ENCODE data around the gene RAB35.

Gene RAB35

GRCh38 chr12:120056739-120057138, 59.8 kb downstream of the RAB35 start:
- Mint-ChIP-seq H3K4me3 (no peak overlapping the region), H3K36me3 (ENCODE audit: low read depth) (peaks cover 5% of the 10 kb centered on the region), H3K27me3 (ENCODE audit: low read depth, poor library complexity) (peaks cover 6% of the 10 kb centered on the region), H3K9me3 (peaks cover 6% of the 10 kb centered on the region), H3K27ac (no peak overlapping the region), H3K4me1 (peaks cover 20% of the 10 kb centered on the region)
- no peak for DNase-seq
- TF ChIP-seq, protein P1, sequence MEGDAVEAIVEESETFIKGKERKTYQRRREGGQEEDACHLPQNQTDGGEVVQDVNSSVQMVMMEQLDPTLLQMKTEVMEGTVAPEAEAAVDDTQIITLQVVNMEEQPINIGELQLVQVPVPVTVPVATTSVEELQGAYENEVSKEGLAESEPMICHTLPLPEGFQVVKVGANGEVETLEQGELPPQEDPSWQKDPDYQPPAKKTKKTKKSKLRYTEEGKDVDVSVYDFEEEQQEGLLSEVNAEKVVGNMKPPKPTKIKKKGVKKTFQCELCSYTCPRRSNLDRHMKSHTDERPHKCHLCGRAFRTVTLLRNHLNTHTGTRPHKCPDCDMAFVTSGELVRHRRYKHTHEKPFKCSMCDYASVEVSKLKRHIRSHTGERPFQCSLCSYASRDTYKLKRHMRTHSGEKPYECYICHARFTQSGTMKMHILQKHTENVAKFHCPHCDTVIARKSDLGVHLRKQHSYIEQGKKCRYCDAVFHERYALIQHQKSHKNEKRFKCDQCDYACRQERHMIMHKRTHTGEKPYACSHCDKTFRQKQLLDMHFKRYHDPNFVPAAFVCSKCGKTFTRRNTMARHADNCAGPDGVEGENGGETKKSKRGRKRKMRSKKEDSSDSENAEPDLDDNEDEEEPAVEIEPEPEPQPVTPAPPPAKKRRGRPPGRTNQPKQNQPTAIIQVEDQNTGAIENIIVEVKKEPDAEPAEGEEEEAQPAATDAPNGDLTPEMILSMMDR (IDR thresholded peaks at IDR 0.05), result no peak

- H3K27me3 Mint-ChIP-seq (ENCODE audit: low read depth, poor library complexity), result peaks cover 5% of the 10 kb centered on the region
- TF ChIP-seq, protein P1 (IDR thresholded peaks at IDR 0.05), result no peak
- H3K27ac Mint-ChIP-seq, result no peak overlapping the region
- peaks cover 5% of the 10 kb centered on the region for H3K36me3 Mint-ChIP-seq (ENCODE audit: low read depth)
- H3K4me3 Mint-ChIP-seq, result no peak overlapping the region
- H3K9me3 Mint-ChIP-seq, result peaks cover 10% of the 10 kb centered on the region
- no peak for DNase-seq
- peaks cover 6% of the 10 kb centered on the region for H3K4me1 Mint-ChIP-seq
These were observed 61.1 kb downstream of the RAB35 start for GRCh38 chr12:120055231-120056000.

- Mint-ChIP-seq H3K36me3 (ENCODE audit: low read depth) (peaks cover 5% of the 10 kb centered on the region), H3K4me1 (no peaks in the 10 kb centered on the region), H3K9me3 (peaks cover 10% of the 10 kb centered on the region), H3K4me3 (no peak overlapping the region), H3K27ac (no peak overlapping the region), H3K27me3 (ENCODE audit: low read depth, poor library complexity) (peaks cover 8% of the 10 kb centered on the region)
- DNase-seq, result no peak
- TF ChIP-seq, protein P1 (IDR thresholded peaks at IDR 0.05), result no peak
These were observed 62.3 kb downstream of the RAB35 start for GRCh38 chr12:120054293-120054692.

GRCh38 chr12:120051535-120051934, 65.0 kb downstream of the RAB35 start:
- no peak overlapping the region for H3K27ac Mint-ChIP-seq
- no peak for DNase-seq
- H3K4me1 Mint-ChIP-seq, result no peaks in the 10 kb centered on the region
- peaks cover 5% of the 10 kb centered on the region for H3K36me3 Mint-ChIP-seq (ENCODE audit: low read depth)
- TF ChIP-seq, protein P1 (IDR thresholded peaks at IDR 0.05), result no peak
- no peak overlapping the region for H3K4me3 Mint-ChIP-seq
- H3K27me3 Mint-ChIP-seq (ENCODE audit: low read depth, poor library complexity), result peaks cover 19% of the 10 kb centered on the region
- peaks cover 10% of the 10 kb centered on the region for H3K9me3 Mint-ChIP-seq

GRCh38 chr12:120049426-120049825, 67.1 kb downstream of the RAB35 start:
- TF ChIP-seq, protein P1 (IDR thresholded peaks at IDR 0.05), result no peak
- Mint-ChIP-seq H3K36me3 (ENCODE audit: low read depth) (peaks cover 5% of the 10 kb centered on the region), H3K27ac (no peak overlapping the region), H3K27me3 (ENCODE audit: low read depth, poor library complexity) (peaks cover 19% of the 10 kb centered on the region), H3K4me1 (peaks cover 1% of the 10 kb centered on the region), H3K9me3 (peaks cover 10% of the 10 kb centered on the region), H3K4me3 (no peak overlapping the region)
- DNase-seq, result no peak

GRCh38 chr12:120048263-120048662, 68.3 kb downstream of the RAB35 start:
- peaks cover 19% of the 10 kb centered on the region for H3K27me3 Mint-ChIP-seq (ENCODE audit: low read depth, poor library complexity)
- no peak for DNase-seq
- peaks cover 10% of the 10 kb centered on the region for H3K9me3 Mint-ChIP-seq
- H3K4me1 Mint-ChIP-seq, result peaks cover 13% of the 10 kb centered on the region
- TF ChIP-seq, protein P1 (IDR thresholded peaks at IDR 0.05), result no peak
- no peak overlapping the region for H3K27ac Mint-ChIP-seq
- no peak overlapping the region for H3K4me3 Mint-ChIP-seq
- peaks cover 5% of the 10 kb centered on the region for H3K36me3 Mint-ChIP-seq (ENCODE audit: low read depth)

Data from nephron progenitor cell (in vitro differentiated cells).